OCI-LY7 (cell line): ENCODE results near the gene FGF3. TPM values are rescaled to one million over a fixed set of nuclear protein-coding genes. Genes with fewer than 3 reads are reported as not detected.

Source experiments
- BruUV-seq: library from RNA; stranded (reverse); fragments of 400-500 nt; replicated peaks from 2 replicates; lab custom pipeline; 2021; lab: Mats Ljungman, UMichigan
- CTCF ChIA-PET: fragments of 300-600 bp; sonication (Branson Sonifier 250); formaldehyde crosslinking; loops from one replicate; lab custom pipeline; 2022; ENCODE audit warnings: antibody characterized with exemption; ENCODE audit not compliant: unreplicated experiment; lab: Charles Lee
- POLR2A ChIA-PET: fragments of 300-600 bp; sonication (Branson Sonifier 250); formaldehyde crosslinking; loops from one replicate; lab custom pipeline; 2022; ENCODE audit warnings: antibody characterized with exemption; lab: Charles Lee
- DNase-seq: peaks from one replicate; pipeline ENCODE4 v3.0.0-alpha.2; 2015; ENCODE audit warnings: low spot score
- H2AFZ ChIP-seq: fragments of 200-600 bp; sonication (generic), shearing (Covaris generic); 2 replicates; pipeline ENCODE4 v1.6.1; 2014; ENCODE audit warnings: mild to moderate bottlenecking, antibody characterized with exemption, low read length, moderate library complexity
- H3K27ac ChIP-seq: fragments of 200-600 bp; sonication (generic); 2 replicates; pipeline ENCODE4 v1.5.1; 2014; ENCODE audit warnings: mixed run types, low read depth, mild to moderate bottlenecking, moderate library complexity, low read length, inconsistent platforms; ENCODE audit not compliant: poor library complexity, severe bottlenecking
- H3K36me3 ChIP-seq: fragments of 200-600 bp; sonication (generic); 2 replicates; pipeline ENCODE4 v1.6.1; 2014; ENCODE audit warnings: mild to moderate bottlenecking, antibody characterized with exemption, low read length, moderate library complexity, mixed read lengths; ENCODE audit not compliant: insufficient read depth
- H3K4me1 ChIP-seq: fragments of 200-600 bp; sonication (generic); 2 replicates; pipeline ENCODE4 v1.5.1; 2014; ENCODE audit warnings: mild to moderate bottlenecking, low read length; ENCODE audit not compliant: insufficient read depth, poor library complexity, severe bottlenecking
- H3K4me2 ChIP-seq: fragments of 200-600 bp; sonication (generic); 2 replicates; pipeline ENCODE4 v1.6.1; 2014; ENCODE audit warnings: mild to moderate bottlenecking, low read length
- H3K4me3 ChIP-seq: fragments of 200-600 bp; sonication (generic); 2 replicates; pipeline ENCODE4 v1.5.1; 2014; ENCODE audit warnings: mild to moderate bottlenecking, low read depth, low read length; ENCODE audit not compliant: poor library complexity, severe bottlenecking
- H3K79me2 ChIP-seq: fragments of 200-600 bp; sonication (generic); 2 replicates; pipeline ENCODE4 v1.6.1; 2016; ENCODE audit warnings: low read depth, mild to moderate bottlenecking, low read length, moderate library complexity, mixed read lengths; ENCODE audit not compliant: insufficient read depth
- H3K9me2 ChIP-seq: fragments of 200-600 bp; sonication (generic); 2 replicates; pipeline ENCODE4 v1.6.1; 2016; ENCODE audit warnings: mild to moderate bottlenecking, low read length, mixed read lengths; ENCODE audit not compliant: insufficient read depth
- H3K9me3 ChIP-seq: fragments of 200-600 bp; sonication (generic); 2 replicates; pipeline ENCODE4 v1.6.1; 2014; ENCODE audit warnings: mild to moderate bottlenecking, mixed run types, low read length, mixed read lengths
- H4K20me1 ChIP-seq: fragments of 200-600 bp; sonication (generic); 2 replicates; pipeline ENCODE4 v1.6.1; 2014; ENCODE audit warnings: mild to moderate bottlenecking, antibody characterized with exemption, low read length, moderate library complexity, mixed read lengths; ENCODE audit not compliant: insufficient read depth
- CTCF ChIP-seq: fragments of 200-600 bp; sonication (generic); conservative IDR thresholded peaks from 2 replicates; pipeline ENCODE4 v1.5.1; 2014; ENCODE audit warnings: mild to moderate bottlenecking, antibody characterized with exemption, low read length, moderate library complexity, mixed read lengths
- EZH2phosphoT487 ChIP-seq: fragments of 200-600 bp; sonication (generic); IDR thresholded peaks from 2 replicates; pipeline ENCODE4 v1.6.1; 2018; ENCODE audit warnings: low read depth, borderline replicate concordance, mild to moderate bottlenecking, mixed run types, antibody characterized with exemption, low read length, moderate library complexity, mixed read lengths
- intact Hi-C: fragments of 100-400 bp; cut with micrococcal nuclease; formaldehyde crosslinking; loops from one replicate; pipeline ENCODE4 v1.10.0; 2022; ENCODE audit not compliant: unreplicated experiment
- total RNA-seq, 2 experiments: library from RNA; depleted of rRNA in 1 of 2; stranded (reverse); fragments of >200 nt in 1 of 2; shearing (Covaris generic) in 1 of 2; gene quantifications; 2 replicates each; pipeline ENCODE4 v1.2.3, GENCODE V29; 2014 to 2022

The FGF3 gene
- total RNA-seq, 2 experiments from 2014 or later, result not detected

GRCh38 chr11:69866648-69867047, 47.4 kb upstream of the FGF3 start:
- H3K9me3 ChIP-seq, result no peaks in the 10 kb centered on the region
- no peak overlapping the region for H2AFZ ChIP-seq
- no peak for TF ChIP-seq EZH2phosphoT487
- TF ChIP-seq CTCF, result no peak
- no peaks in the 10 kb centered on the region for H3K9me2 ChIP-seq
- DNase-seq, result no peak
- H3K36me3 ChIP-seq, result no peaks in the 10 kb centered on the region
- POLR2A ChIA-PET, result interaction anchor here (0.6 kb wide), 1 partner anchor 522 kb away, joined by 3 read pairs; no protein-coding TSS in a partner anchor
- intact Hi-C loops, result no loop called here
- no peak overlapping the region for H3K27ac ChIP-seq
- H4K20me1 ChIP-seq, result no peaks in the 10 kb centered on the region
- no peaks in the 10 kb centered on the region for H3K4me1 ChIP-seq
- no TSS peak for BruUV-seq
- no peaks in the 10 kb centered on the region for H3K79me2 ChIP-seq
- CTCF ChIA-PET, result no interaction called here
- H3K4me2 ChIP-seq, result no peak overlapping the region
- no peak overlapping the region for H3K4me3 ChIP-seq

- Histone ChIP-seq H3K4me1 (no peaks in the 10 kb centered on the region), H3K36me3 (no peaks in the 10 kb centered on the region), H2AFZ (no peak overlapping the region), H3K79me2 (no peaks in the 10 kb centered on the region), H3K9me2 (no peaks in the 10 kb centered on the region), H4K20me1 (no peaks in the 10 kb centered on the region), H3K9me3 (no peaks in the 10 kb centered on the region), H3K27ac (no peak overlapping the region), H3K4me3 (no peak overlapping the region), H3K4me2 (no peak overlapping the region)
- ChIA-PET CTCF (no interaction called here), POLR2A (no interaction called here)
- no peak for TF ChIP-seq CTCF
- no peak for TF ChIP-seq EZH2phosphoT487
- BruUV-seq, result no TSS peak
- no peak for DNase-seq
- intact Hi-C loops, result no loop called here
Observed at GRCh38 chr11:69865707-69866106, 46.5 kb upstream of the FGF3 start.

GRCh38 chr11:69864686-69865661, 45.8 kb upstream of the FGF3 start:
- TF ChIP-seq EZH2phosphoT487 (no peak), CTCF (no peak)
- ChIA-PET CTCF (no interaction called here), POLR2A (no interaction called here)
- H4K20me1 ChIP-seq, result no peaks in the 10 kb centered on the region
- no peaks in the 10 kb centered on the region for H3K79me2 ChIP-seq
- H3K4me1 ChIP-seq, result no peaks in the 10 kb centered on the region
- H3K4me2 ChIP-seq, result no peak overlapping the region
- BruUV-seq, result no TSS peak
- no peak overlapping the region for H3K4me3 ChIP-seq
- no peak overlapping the region for H2AFZ ChIP-seq
- H3K9me2 ChIP-seq, result no peaks in the 10 kb centered on the region
- no peaks in the 10 kb centered on the region for H3K36me3 ChIP-seq
- DNase-seq, result no peak
- no peak overlapping the region for H3K27ac ChIP-seq
- intact Hi-C loops, result no loop called here
- no peaks in the 10 kb centered on the region for H3K9me3 ChIP-seq
